NB4 (cell line): ENCODE data around the gene RARA.
"Not testable (repeated sequence)": the region's sequence is repeated elsewhere in the genome, so short reads cannot be mapped to it uniquely, and the experiment has no call there.

ENCODE experiments used
- CTCF ChIP-seq: IDR thresholded peaks from one replicate; pipeline ENCODE4 v1.5.1; 2012; ENCODE audit warnings: low read depth, low read length
- MYC ChIP-seq: IDR thresholded peaks from 2 replicates; pipeline ENCODE4 v1.6.1; 2011; ENCODE audit warnings: low read depth, low read length
- POLR2A ChIP-seq: IDR thresholded peaks from 2 replicates; pipeline ENCODE4 v1.6.1; 2011; ENCODE audit warnings: mild to moderate bottlenecking; ENCODE audit not compliant: insufficient read length; ENCODE audit errors: extremely low read depth

DNA sequence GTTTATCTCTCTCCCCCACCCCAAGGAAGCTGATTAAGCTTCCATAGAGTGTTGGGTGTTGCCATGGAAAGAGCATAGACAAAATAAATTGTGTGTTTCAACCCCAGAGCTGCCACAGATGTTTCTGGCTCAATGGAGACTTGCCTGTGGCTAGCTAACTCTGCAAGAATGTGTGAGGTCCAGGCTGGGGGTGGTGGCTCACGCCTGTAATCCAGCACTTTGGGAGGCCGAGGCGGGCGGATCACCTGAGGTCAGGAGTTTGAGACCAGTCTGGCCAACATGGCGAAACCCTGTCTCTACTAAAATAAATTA is 4.5 kb upstream of the RARA start:
- not testable (repeated sequence) for TF ChIP-seq CTCF, POLR2A, MYC
